ENCODE measurements around the gene ZC3HAV1L. TPM values are rescaled to one million over a fixed set of nuclear protein-coding genes. Genes with fewer than 3 reads are reported as not detected.
"Not testable (repeated sequence)": the region's sequence is repeated elsewhere in the genome, so short reads cannot be mapped to it uniquely, and the experiment has no call there.

The ZC3HAV1L gene
- total and polyA plus RNA-seq, 3 donors from 2014 or later: 2.5 to 22.6 (median 22.4) TPM

DNA sequence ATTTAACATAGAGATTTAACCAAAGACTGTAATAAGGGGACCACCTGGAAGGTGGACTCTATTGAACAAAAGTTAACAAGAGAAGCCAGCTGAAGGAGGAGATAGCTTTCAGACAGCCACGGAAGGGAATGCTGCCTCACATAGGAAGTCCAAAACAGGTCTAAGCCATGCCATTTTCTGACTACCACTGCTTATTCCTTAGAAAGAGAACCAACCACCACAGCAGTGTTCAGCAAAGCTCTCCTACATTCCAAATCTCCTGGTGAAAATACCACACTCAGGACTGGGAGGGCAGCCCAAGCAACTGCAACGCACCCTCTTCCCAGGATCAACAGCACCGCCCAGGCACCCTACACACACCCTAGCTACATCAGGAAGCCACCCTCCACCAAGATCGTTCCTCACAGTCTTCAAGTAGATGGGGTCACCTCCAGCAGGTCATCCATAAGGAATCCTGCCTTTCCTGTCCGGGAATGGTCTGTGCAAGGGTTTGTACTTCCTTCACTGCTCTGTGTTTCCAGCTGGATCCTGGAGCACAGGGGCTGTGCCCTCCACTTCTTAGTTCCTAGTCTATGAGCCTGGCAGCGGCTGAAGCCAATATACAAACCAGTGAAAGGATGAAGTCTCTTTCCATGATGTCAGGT is 57.2 kb downstream of the ZC3HAV1L start:
- H3K27ac ChIP-seq: no peak overlapping the region
- H3K27me3 ChIP-seq: no peaks in the 10 kb centered on the region
- H3K4me1 ChIP-seq: no peaks in the 10 kb centered on the region
- intact Hi-C loops (cut with DNase I; ENCODE audit: low total_unique reads): no loop called here
- no peaks in the 10 kb centered on the region for H3K36me3 ChIP-seq (ENCODE audit: low read depth, missing control alignments)
- no peak overlapping the region for H3K4me3 ChIP-seq
- H3K9me3 ChIP-seq: no peaks in the 10 kb centered on the region
- TF ChIP-seq, protein P1, sequence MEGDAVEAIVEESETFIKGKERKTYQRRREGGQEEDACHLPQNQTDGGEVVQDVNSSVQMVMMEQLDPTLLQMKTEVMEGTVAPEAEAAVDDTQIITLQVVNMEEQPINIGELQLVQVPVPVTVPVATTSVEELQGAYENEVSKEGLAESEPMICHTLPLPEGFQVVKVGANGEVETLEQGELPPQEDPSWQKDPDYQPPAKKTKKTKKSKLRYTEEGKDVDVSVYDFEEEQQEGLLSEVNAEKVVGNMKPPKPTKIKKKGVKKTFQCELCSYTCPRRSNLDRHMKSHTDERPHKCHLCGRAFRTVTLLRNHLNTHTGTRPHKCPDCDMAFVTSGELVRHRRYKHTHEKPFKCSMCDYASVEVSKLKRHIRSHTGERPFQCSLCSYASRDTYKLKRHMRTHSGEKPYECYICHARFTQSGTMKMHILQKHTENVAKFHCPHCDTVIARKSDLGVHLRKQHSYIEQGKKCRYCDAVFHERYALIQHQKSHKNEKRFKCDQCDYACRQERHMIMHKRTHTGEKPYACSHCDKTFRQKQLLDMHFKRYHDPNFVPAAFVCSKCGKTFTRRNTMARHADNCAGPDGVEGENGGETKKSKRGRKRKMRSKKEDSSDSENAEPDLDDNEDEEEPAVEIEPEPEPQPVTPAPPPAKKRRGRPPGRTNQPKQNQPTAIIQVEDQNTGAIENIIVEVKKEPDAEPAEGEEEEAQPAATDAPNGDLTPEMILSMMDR (IDR thresholded peaks at IDR 0.05): no peak
- TF ChIP-seq POLR2A (IDR thresholded peaks at IDR 0.05): no peak
- WGBS, 2 donors: 83 to 90% methylated on average over 6 of the region's 6 CpGs
- no peak for DNase-seq

DNA sequence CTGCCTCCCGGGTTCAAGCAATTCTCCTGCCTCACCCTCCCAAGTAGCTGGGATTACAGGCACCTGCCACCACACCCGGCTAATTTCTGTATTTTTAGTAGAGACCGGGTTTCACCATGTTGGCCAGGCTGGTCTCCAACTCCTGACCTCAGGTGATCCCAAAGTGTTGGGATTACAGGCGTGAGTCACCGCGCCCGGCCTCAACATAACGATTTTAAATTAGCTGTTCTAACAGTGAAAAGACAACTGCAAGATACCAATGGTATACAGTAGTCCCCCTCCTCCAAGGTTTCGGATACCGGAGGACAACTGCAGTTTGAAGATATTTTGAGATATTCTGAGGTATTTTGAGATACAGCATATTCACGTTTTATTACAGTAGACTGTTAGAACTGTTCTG is 59.7 kb downstream of the ZC3HAV1L start:
- H3K4me3 ChIP-seq; intact Hi-C loops (cut with DNase I; ENCODE audit: low total_unique reads): not testable (repeated sequence)

More for the DNA sequence above, 59.7 kb downstream of the ZC3HAV1L start:
- not testable (repeated sequence) for H3K27me3 ChIP-seq; H3K27ac ChIP-seq; DNase-seq; H3K36me3 ChIP-seq (ENCODE audit: low read depth, missing control alignments); H3K4me1 ChIP-seq; H3K9me3 ChIP-seq
- WGBS, 2 donors: 90 to 94% methylated on average over 11 of the region's 11 CpGs

Other genes with a start within 250 kb of the ZC3HAV1L start
- gene TMEM213, start 238.0 kb downstream of the ZC3HAV1L start, total RNA-seq: under 1 TPM in 1 of 2 donors, not detected in 1; 0.31 TPM
- 0.09 TPM for gene TMEM213, start 238.0 kb downstream of the ZC3HAV1L start, polyA plus RNA-seq (ENCODE audit: insufficient read depth, low read depth, low replicate concordance)
- gene ATP6V0A4, start 237.8 kb downstream of the ZC3HAV1L start, total RNA-seq: 1 to 10 TPM in 1 of 2 donors, under 1 TPM in 1; 0.79 to 1.8 TPM
- gene ATP6V0A4, start 237.8 kb downstream of the ZC3HAV1L start, polyA plus RNA-seq (ENCODE audit: insufficient read depth, low read depth, low replicate concordance): 0.65 TPM
- gene KIAA1549, start 54.7 kb downstream of the ZC3HAV1L start, total RNA-seq: 1 to 10 TPM; 7.4 to 8.0 TPM
- 4.4 TPM for gene KIAA1549, start 54.7 kb downstream of the ZC3HAV1L start, polyA plus RNA-seq (ENCODE audit: insufficient read depth, low read depth, low replicate concordance)
- gene ZC3HAV1, start 73.7 kb upstream of the ZC3HAV1L start, total RNA-seq: 10 to 100 TPM; 32.8 to 38.7 TPM
- 13.1 TPM for gene ZC3HAV1, start 73.7 kb upstream of the ZC3HAV1L start, polyA plus RNA-seq (ENCODE audit: insufficient read depth, low read depth, low replicate concordance)
- gene UBN2, start 195.2 kb upstream of the ZC3HAV1L start, total RNA-seq: 10 to 100 TPM; 38.8 to 49.4 TPM
- gene UBN2, start 195.2 kb upstream of the ZC3HAV1L start, polyA plus RNA-seq (ENCODE audit: insufficient read depth, low read depth, low replicate concordance): 36.6 TPM

Data from testis (tissue), 3 donors.